ENCODE data around the gene EHHADH.

EHHADH gene

GRCh38 chr3:185270262-185270955 is 16.6 kb upstream of the EHHADH start:
- ChIA-PET CTCF (interaction anchor here (0.6 to 1.5 kb wide), 8 partner anchors 13 to 831 kb away, joined by 3 to 5 read pairs (median 3); no protein-coding TSS in a partner anchor), POLR2A (no interaction called here)
- no peaks in the 10 kb centered on the region for H3K36me3 ChIP-seq (ENCODE audit: control insufficient read depth in 2 of 2, insufficient read depth in 1 of 2, low read length in 2 of 2)
- H3K4me3 ChIP-seq (ENCODE audit: low read depth, low read length), result no peak overlapping the region
- H3K4me1 ChIP-seq (ENCODE audit: control insufficient read depth, insufficient read depth, low read length), result no peaks in the 10 kb centered on the region
- no peak overlapping the region for H3K27ac ChIP-seq (ENCODE audit: extremely low read depth, low read depth, low read length)
- no peaks in the 10 kb centered on the region for H3K9me3 ChIP-seq (ENCODE audit: control insufficient read depth, insufficient read depth, low read depth, low read length)
- TF ChIP-seq BCL11B (tag by site-specific recombination; IDR thresholded peaks at IDR 0.05; ENCODE audit: low read depth), result no peak
- no peak for TF ChIP-seq ZNF768 (tag by site-specific recombination; IDR thresholded peaks at IDR 0.05)
- no peak for TF ChIP-seq ZNF585B (tag by site-specific recombination; IDR thresholded peaks at IDR 0.05)
- TF ChIP-seq ZNF785 (tag by site-specific recombination; IDR thresholded peaks at IDR 0.05), result no peak
- TF ChIP-seq GLIS1 (tag by site-specific recombination; IDR thresholded peaks at IDR 0.05), result no peak
- TF ChIP-seq PATZ1 (tag by site-specific recombination; IDR thresholded peaks at IDR 0.05), result no peak
- TF ChIP-seq PRDM1 (tag by site-specific recombination; IDR thresholded peaks at IDR 0.05), result no peak
- TF ChIP-seq ZSCAN4 (tag by site-specific recombination; IDR thresholded peaks at IDR 0.05), result no peak
- no peak for TF ChIP-seq ZSCAN16 (tag by site-specific recombination; IDR thresholded peaks at IDR 0.05)
- no peak for TF ChIP-seq ZNF664 (tag by site-specific recombination; IDR thresholded peaks at IDR 0.05)
- no peak for TF ChIP-seq ZNF449 (tag by site-specific recombination; IDR thresholded peaks at IDR 0.05)
- TF ChIP-seq HIC1 (tag by site-specific recombination; IDR thresholded peaks at IDR 0.05), result no peak
- TF ChIP-seq TSHZ1 (tag by site-specific recombination; IDR thresholded peaks at IDR 0.05; ENCODE audit: borderline replicate concordance), result no peak
- TF ChIP-seq CTCF (tag by site-specific recombination; IDR thresholded peaks at IDR 0.05), result peak; percentile 52; the same call in 1 of the 2 replicates
- no peak for TF ChIP-seq ZNF280D (tag by site-specific recombination; IDR thresholded peaks at IDR 0.05)
- TF ChIP-seq KLF10 (tag by site-specific recombination; IDR thresholded peaks at IDR 0.05), result no peak
- no peak for TF ChIP-seq ZNF169 (tag by site-specific recombination; IDR thresholded peaks at IDR 0.05)
- TF ChIP-seq ZNF138 (tag by site-specific recombination; IDR thresholded peaks at IDR 0.05; ENCODE audit: borderline replicate concordance), result no peak
- peak; percentile 62; the same call in 1 of the 2 replicates for TF ChIP-seq ZBTB48 (tag by site-specific recombination; IDR thresholded peaks at IDR 0.05)
- TF ChIP-seq ZNF670 (tag by site-specific recombination; IDR thresholded peaks at IDR 0.05; ENCODE audit: low read depth), result no peak
- TF ChIP-seq ZIC2 (tag by site-specific recombination; IDR thresholded peaks at IDR 0.05), result peak; percentile 43
- no peak for TF ChIP-seq ZNF621 (tag by site-specific recombination; IDR thresholded peaks at IDR 0.05)
